Activated T-cell treated with anti-CD3 and anti-CD28 coated beads for 1 hour (primary cell): ENCODE measurements around the gene CHD9NB.
"Not testable (repeated sequence)": the region's sequence is repeated elsewhere in the genome, so short reads cannot be mapped to it uniquely, and the experiment has no call there.

Source experiments
- DNase-seq: peaks from one replicate; pipeline ENCODE4 v3.0.0-alpha.2; 2020; ENCODE audit warnings: low read depth

CHD9NB gene

GRCh38 chr16:53083119-53083518, 30.4 kb upstream of the CHD9NB start:
- no peak for DNase-seq

GRCh38 chr16:53082509-53082908, 29.8 kb upstream of the CHD9NB start:
- no peak for DNase-seq

- DNase-seq = no peak
These were observed 29.1 kb upstream of the CHD9NB start for GRCh38 chr16:53081686-53082407.

- DNase-seq = no peak
These were observed 28.3 kb upstream of the CHD9NB start for GRCh38 chr16:53081032-53081424.

GRCh38 chr16:53080345-53081031, 27.8 kb upstream of the CHD9NB start:
- no peak for DNase-seq

GRCh38 chr16:53078765-53079485, 26.2 kb upstream of the CHD9NB start:
- DNase-seq = no peak

- no peak for DNase-seq
These were observed 25.6 kb upstream of the CHD9NB start for GRCh38 chr16:53078247-53078646.

- not testable (repeated sequence) for DNase-seq
These were observed 22.8 kb upstream of the CHD9NB start for GRCh38 chr16:53075461-53075860.

- DNase-seq = not testable (repeated sequence)
These were observed 21.6 kb upstream of the CHD9NB start for GRCh38 chr16:53074296-53074695.

GRCh38 chr16:53073022-53073421, 20.3 kb upstream of the CHD9NB start:
- no peak for DNase-seq

- DNase-seq = no peak
These were observed 19.1 kb upstream of the CHD9NB start for GRCh38 chr16:53071748-53072301.

GRCh38 chr16:53069772-53070171, 17.1 kb upstream of the CHD9NB start:
- DNase-seq = no peak

GRCh38 chr16:53068423-53068833, 15.7 kb upstream of the CHD9NB start:
- no peak for DNase-seq

- DNase-seq = no peak
These were observed 15.0 kb upstream of the CHD9NB start for GRCh38 chr16:53067675-53068074.

- DNase-seq = no peak
These were observed 12.9 kb upstream of the CHD9NB start for GRCh38 chr16:53065461-53066061.

- DNase-seq = no peak
These were observed 11.4 kb upstream of the CHD9NB start for GRCh38 chr16:53064081-53064578.

GRCh38 chr16:53061701-53062159, 9.0 kb upstream of the CHD9NB start:
- DNase-seq = no peak

- no peak for DNase-seq
These were observed 8.6 kb upstream of the CHD9NB start for GRCh38 chr16:53061256-53061655.

- DNase-seq = no peak
These were observed 7.0 kb upstream of the CHD9NB start for GRCh38 chr16:53059672-53060071.

- DNase-seq = no peak
These were observed 6.2 kb upstream of the CHD9NB start for GRCh38 chr16:53058882-53059281.

GRCh38 chr16:53058441-53058840, 5.7 kb upstream of the CHD9NB start:
- no peak for DNase-seq

- no peak for DNase-seq
These were observed 5.0 kb upstream of the CHD9NB start for GRCh38 chr16:53057658-53058057.
